CD4-positive, alpha-beta T cell treated with Interleukin-21 for 1 hour (primary cell): ENCODE data around the gene P2RY13.

Experiments used
- DNase-seq: peaks from one replicate; pipeline ENCODE4 v3.0.0-alpha.2; 2020

Gene P2RY13

GRCh38 chr3:151319628-151320027, 9.7 kb downstream of the P2RY13 start:
- no peak for DNase-seq

- DNase-seq = no peak
Measured at GRCh38 chr3:151318991-151319390, 10.4 kb downstream of the P2RY13 start.

- no peak for DNase-seq
Measured at GRCh38 chr3:151318313-151318712, 11.0 kb downstream of the P2RY13 start.

GRCh38 chr3:151316267-151316991, 12.9 kb downstream of the P2RY13 start, which contains the start of gene GPR87:
GPR87 (minus strand) TSS chr3:151316820; CDS start chr3:151300100, 16,720 bp downstream.
- DNase-seq = no peak

- no peak for DNase-seq
Measured at GRCh38 chr3:151315846-151316245, 13.5 kb downstream of the P2RY13 start.

GRCh38 chr3:151315136-151315535, 14.2 kb downstream of the P2RY13 start:
- no peak for DNase-seq

GRCh38 chr3:151314593-151314992, 14.8 kb downstream of the P2RY13 start:
- DNase-seq = no peak

- DNase-seq = no peak
Measured at GRCh38 chr3:151314137-151314536, 15.2 kb downstream of the P2RY13 start.

GRCh38 chr3:151312972-151313371, 16.4 kb downstream of the P2RY13 start:
- DNase-seq = no peak

GRCh38 chr3:151309566-151309965, 19.8 kb downstream of the P2RY13 start:
- DNase-seq = no peak

- no peak for DNase-seq
Measured at GRCh38 chr3:151307583-151308488, 21.5 kb downstream of the P2RY13 start.

GRCh38 chr3:151307131-151307530, 22.2 kb downstream of the P2RY13 start:
- no peak for DNase-seq

GRCh38 chr3:151306168-151306810, 23.1 kb downstream of the P2RY13 start:
- DNase-seq = no peak

GRCh38 chr3:151305775-151306151, 23.6 kb downstream of the P2RY13 start:
- no peak for DNase-seq

GRCh38 chr3:151305060-151305774, 24.1 kb downstream of the P2RY13 start:
- DNase-seq = no peak

GRCh38 chr3:151303751-151304150, 25.6 kb downstream of the P2RY13 start:
- DNase-seq = no peak

- DNase-seq = no peak
Measured at GRCh38 chr3:151301787-151302186, 27.6 kb downstream of the P2RY13 start.

- DNase-seq = no peak
Measured at GRCh38 chr3:151300539-151300938, 28.8 kb downstream of the P2RY13 start.

- no peak for DNase-seq
Measured at GRCh38 chr3:151299006-151299405, 30.3 kb downstream of the P2RY13 start.

- no peak for DNase-seq
Measured at GRCh38 chr3:151297429-151297828, 31.9 kb downstream of the P2RY13 start.

- DNase-seq = no peak
Measured at GRCh38 chr3:151296226-151296625, 33.1 kb downstream of the P2RY13 start.

GRCh38 chr3:151293127-151293526, 36.2 kb downstream of the P2RY13 start:
- DNase-seq = no peak

GRCh38 chr3:151290673-151291072, 38.7 kb downstream of the P2RY13 start:
- DNase-seq = no peak
